Trophoblast cell (in vitro differentiated cells and primary cell): ENCODE measurements around the gene TM7SF3.

ENCODE experiments used
- DNase-seq, 2 donors: peaks; one replicate each; pipeline ENCODE4 v3.0.0-alpha.2; 2016
- H2AFZ ChIP-seq: 2 replicates; pipeline ENCODE4 v1.6.1; 2013; ENCODE audit warnings: low read length, moderate library complexity, mild to moderate bottlenecking; ENCODE audit not compliant: insufficient read depth, poor library complexity
- H2AK5ac ChIP-seq: 2 replicates; pipeline ENCODE4 v1.6.1; 2013; ENCODE audit warnings: mild to moderate bottlenecking, low read length
- H2BK120ac ChIP-seq: 2 replicates; pipeline ENCODE4 v1.6.1; 2013; ENCODE audit warnings: low read length, mild to moderate bottlenecking, moderate library complexity; ENCODE audit not compliant: insufficient read depth, poor library complexity
- H2BK12ac ChIP-seq: 2 replicates; pipeline ENCODE4 v1.6.1; 2013; ENCODE audit warnings: mild to moderate bottlenecking, low read length, moderate library complexity
- H2BK5ac ChIP-seq: 2 replicates; pipeline ENCODE4 v1.6.1; 2013; ENCODE audit warnings: low read length, low read depth, moderate library complexity, mild to moderate bottlenecking; ENCODE audit not compliant: poor library complexity
- H3K14ac ChIP-seq: 2 replicates; pipeline ENCODE4 v1.6.1; 2013; ENCODE audit warnings: mild to moderate bottlenecking, low read length
- H3K18ac ChIP-seq: 2 replicates; pipeline ENCODE4 v1.6.1; 2013; ENCODE audit warnings: mild to moderate bottlenecking, low read length
- H3K23ac ChIP-seq: 2 replicates; pipeline ENCODE4 v1.6.1; 2013; ENCODE audit warnings: low read length
- H3K27ac ChIP-seq: 2 replicates; pipeline ENCODE4 v1.5.1; 2013; ENCODE audit warnings: low read depth, mild to moderate bottlenecking, inconsistent platforms, low read length, moderate library complexity
- H3K27me3 ChIP-seq: 2 replicates; pipeline ENCODE4 v1.6.1; 2013; ENCODE audit warnings: inconsistent platforms, mild to moderate bottlenecking, low read length, moderate library complexity; ENCODE audit not compliant: insufficient read depth
- H3K36me3 ChIP-seq, 2 experiments: 1 replicate in 1 of 2; 2 replicates in 1 of 2; pipeline ENCODE4 v1.6.1; 2013; ENCODE audit warnings: low read length in 2 of 2, mild to moderate bottlenecking in 2 of 2, moderate library complexity in 1 of 2; ENCODE audit not compliant: insufficient read depth in 2 of 2, control insufficient read depth in 1 of 2
- H3K4ac ChIP-seq: 2 replicates; pipeline ENCODE4 v1.6.1; 2013; ENCODE audit warnings: low read depth, mild to moderate bottlenecking, low read length, moderate library complexity
- H3K4me1 ChIP-seq, 2 experiments: 1 replicate in 1 of 2; 2 replicates in 1 of 2; pipeline ENCODE4 v1.6.1; 2013; ENCODE audit warnings: low read length in 2 of 2, mild to moderate bottlenecking in 2 of 2, moderate library complexity in 1 of 2; ENCODE audit not compliant: insufficient read depth in 2 of 2, control insufficient read depth in 1 of 2
- H3K4me2 ChIP-seq: 2 replicates; pipeline ENCODE4 v1.6.1; 2013; ENCODE audit warnings: inconsistent platforms, mild to moderate bottlenecking, low read length, moderate library complexity
- H3K4me3 ChIP-seq: 2 replicates; pipeline ENCODE4 v1.5.1; 2013; ENCODE audit warnings: mild to moderate bottlenecking, low read depth, low read length, inconsistent platforms
- H3K79me1 ChIP-seq: one replicate; pipeline ENCODE4 v1.6.1; 2013; ENCODE audit warnings: low read length
- H3K79me2 ChIP-seq: 2 replicates; pipeline ENCODE4 v1.6.1; 2013; ENCODE audit warnings: low read length, mild to moderate bottlenecking; ENCODE audit not compliant: control insufficient read depth, insufficient read depth, poor library complexity
- H3K9ac ChIP-seq: 2 replicates; pipeline ENCODE4 v1.6.1; 2013; ENCODE audit warnings: mild to moderate bottlenecking, low read length
- H3K9me3 ChIP-seq: 2 replicates; pipeline ENCODE4 v1.6.1; 2013; ENCODE audit warnings: low read depth, mild to moderate bottlenecking, control low read depth, inconsistent platforms, low read length; ENCODE audit not compliant: insufficient read depth
- H4K12ac ChIP-seq: 2 replicates; pipeline ENCODE4 v1.6.1; 2013; ENCODE audit warnings: low read depth, mild to moderate bottlenecking, low read length, moderate library complexity
- H4K8ac ChIP-seq: 2 replicates; pipeline ENCODE4 v1.6.1; 2013; ENCODE audit warnings: low read depth, mild to moderate bottlenecking, low read length, moderate library complexity
- H4K91ac ChIP-seq: one replicate; pipeline ENCODE4 v1.6.1; 2013; ENCODE audit warnings: low read depth, mild to moderate bottlenecking, low read length, moderate library complexity
- WGBS: extraction: QIAGEN DNeasy Blood & Tissue Kit; methylation state at CpG from one replicate; pipeline ENCODE4 v1.1.7; 2013; ENCODE audit warnings: missing lambda C conversion rate; ENCODE audit not compliant: insufficient read length, insufficient coverage; ENCODE audit errors: extremely low coverage; 5-methylcytosine and 5-hydroxymethylcytosine counted together

TM7SF3 gene

GRCh38 chr12:27012239-27012981 lies 1.8 kb downstream of the TM7SF3 start:
- no peak overlapping the region for H3K23ac ChIP-seq
- H3K4me3 ChIP-seq: no peak overlapping the region
- H3K9ac ChIP-seq: no peak overlapping the region
- no peak overlapping the region for H2AK5ac ChIP-seq
- peaks cover 2 to 4% of the 10 kb centered on the region in 2 experiments for H3K4me1 ChIP-seq
- H3K9me3 ChIP-seq: no peaks in the 10 kb centered on the region
- no CpG with 5 or more reads among the region's 14 CpGs for whole genome bisulfite sequencing
- no peaks in the 10 kb centered on the region for H3K79me2 ChIP-seq
- H3K4me2 ChIP-seq: no peak overlapping the region
- H2BK120ac ChIP-seq: no peak overlapping the region
- H3K27ac ChIP-seq: no peak overlapping the region
- no peak overlapping the region for H3K18ac ChIP-seq
- no peak overlapping the region for H4K8ac ChIP-seq
- no peak overlapping the region for H3K4ac ChIP-seq
- H2AFZ ChIP-seq: no peak overlapping the region
- peaks cover 2% of the 10 kb centered on the region for H3K79me1 ChIP-seq
- no peaks in the 10 kb centered on the region for H3K36me3 ChIP-seq
- DNase-seq: peak in 1 of 2 donors; percentile 22
- no peak overlapping the region for H2BK5ac ChIP-seq
- H4K91ac ChIP-seq: peak overlapping the region; percentile 24
- no peak overlapping the region for H4K12ac ChIP-seq
- H3K14ac ChIP-seq: no peak overlapping the region
- H2BK12ac ChIP-seq: no peak overlapping the region
- no peaks in the 10 kb centered on the region for H3K27me3 ChIP-seq

GRCh38 chr12:27009881-27010301 lies 4.3 kb downstream of the TM7SF3 start:
- Histone ChIP-seq H3K4me2 (no peak overlapping the region), H3K4me1 (peaks cover 2 to 4% of the 10 kb centered on the region in 2 experiments), H2BK120ac (no peak overlapping the region), H4K8ac (no peak overlapping the region), H3K27ac (no peak overlapping the region), H3K9ac (no peak overlapping the region), H3K23ac (no peak overlapping the region), H2BK5ac (no peak overlapping the region), H2AK5ac (no peak overlapping the region), H2BK12ac (no peak overlapping the region), H3K79me1 (peaks cover 2% of the 10 kb centered on the region), H3K9me3 (no peaks in the 10 kb centered on the region), H3K36me3 (no peaks in the 10 kb centered on the region), H3K18ac (no peak overlapping the region), H4K91ac (no peak overlapping the region), H3K27me3 (no peaks in the 10 kb centered on the region), H3K4ac (no peak overlapping the region), H3K14ac (no peak overlapping the region), H2AFZ (no peak overlapping the region), H4K12ac (no peak overlapping the region), H3K4me3 (no peak overlapping the region), H3K79me2 (no peaks in the 10 kb centered on the region)
- no CpG with 5 or more reads among the region's 1 CpG for WGBS
- DNase-seq: peak; percentile 66 to 96

- no peak for DNase-seq
- no peak overlapping the region for H2BK5ac ChIP-seq
- no peak overlapping the region for H3K27ac ChIP-seq
- no peak overlapping the region for H2BK120ac ChIP-seq
- no peak overlapping the region for H4K8ac ChIP-seq
- no peak overlapping the region for H2AK5ac ChIP-seq
- no peak overlapping the region for H3K18ac ChIP-seq
- no peak overlapping the region for H4K12ac ChIP-seq
- no peak overlapping the region for H4K91ac ChIP-seq
- H3K36me3 ChIP-seq: no peaks in the 10 kb centered on the region
- no peak overlapping the region for H3K9ac ChIP-seq
- H3K9me3 ChIP-seq: no peaks in the 10 kb centered on the region
- H3K23ac ChIP-seq: no peak overlapping the region
- H2AFZ ChIP-seq: no peak overlapping the region
- no peak overlapping the region for H3K4me3 ChIP-seq
- no peaks in the 10 kb centered on the region for H3K79me1 ChIP-seq
- no peak overlapping the region for H3K4me2 ChIP-seq
- H3K14ac ChIP-seq: no peak overlapping the region
- no peak overlapping the region for H2BK12ac ChIP-seq
- no peaks in the 10 kb centered on the region for H3K27me3 ChIP-seq
- no CpG with 5 or more reads among the region's 5 CpGs for WGBS
- H3K79me2 ChIP-seq: no peaks in the 10 kb centered on the region
- H3K4me1 ChIP-seq: no peaks in the 10 kb centered on the region
- no peak overlapping the region for H3K4ac ChIP-seq
Observed at GRCh38 chr12:27008081-27008480, 6.1 kb downstream of the TM7SF3 start.

GRCh38 chr12:27006797-27007467 lies 7.3 kb downstream of the TM7SF3 start:
- no peak overlapping the region for H3K14ac ChIP-seq
- H2AK5ac ChIP-seq: no peak overlapping the region
- H4K12ac ChIP-seq: no peak overlapping the region
- H3K79me2 ChIP-seq: no peaks in the 10 kb centered on the region
- no peak overlapping the region for H3K23ac ChIP-seq
- H3K18ac ChIP-seq: no peak overlapping the region
- H4K91ac ChIP-seq: no peak overlapping the region
- H2BK12ac ChIP-seq: no peak overlapping the region
- H2BK120ac ChIP-seq: no peak overlapping the region
- no CpG with 5 or more reads among the region's 2 CpGs for WGBS
- H3K36me3 ChIP-seq: no peaks in the 10 kb centered on the region
- no peaks in the 10 kb centered on the region for H3K27me3 ChIP-seq
- H3K4me3 ChIP-seq: no peak overlapping the region
- H3K79me1 ChIP-seq: no peaks in the 10 kb centered on the region
- H3K9me3 ChIP-seq: no peaks in the 10 kb centered on the region
- no peak overlapping the region for H2AFZ ChIP-seq
- H3K27ac ChIP-seq: no peak overlapping the region
- H3K4me2 ChIP-seq: no peak overlapping the region
- H3K9ac ChIP-seq: no peak overlapping the region
- H2BK5ac ChIP-seq: no peak overlapping the region
- H3K4me1 ChIP-seq: no peaks in the 10 kb centered on the region
- no peak overlapping the region for H4K8ac ChIP-seq
- no peak overlapping the region for H3K4ac ChIP-seq
- no peak for DNase-seq
